ENCODE measurements around the gene BTBD18.

BTBD18 gene

GRCh38 chr11:57764021-57764420 lies 12.4 kb upstream of the BTBD18 start:
- TF ChIP-seq SPI1 (IDR thresholded peaks at IDR 0.05; ENCODE audit: borderline replicate concordance, low read depth) (no peak), POLR2AphosphoS5 (IDR thresholded peaks at IDR 0.05; ENCODE audit: low read depth) (no peak), REST (IDR thresholded peaks at IDR 0.05; ENCODE audit: insufficient replicate concordance, low read depth) (no peak), CTCF (IDR thresholded peaks at IDR 0.05; ENCODE audit: insufficient read depth, low read length) (no peak), GABPA (IDR thresholded peaks at IDR 0.05; ENCODE audit: low read depth) (no peak)
- Histone ChIP-seq H3K27ac (replicated peaks) (no peak overlapping the region), H3K27me3 (ENCODE audit: insufficient read depth, poor library complexity, severe bottlenecking) (no peaks in the 10 kb centered on the region), H3K4me3 (replicated peaks; ENCODE audit: insufficient read depth, low read length) (no peak overlapping the region)
- no peak for DNase-seq (ENCODE audit: low read depth in 1 of 2, low spot score in 1 of 2)

DNA sequence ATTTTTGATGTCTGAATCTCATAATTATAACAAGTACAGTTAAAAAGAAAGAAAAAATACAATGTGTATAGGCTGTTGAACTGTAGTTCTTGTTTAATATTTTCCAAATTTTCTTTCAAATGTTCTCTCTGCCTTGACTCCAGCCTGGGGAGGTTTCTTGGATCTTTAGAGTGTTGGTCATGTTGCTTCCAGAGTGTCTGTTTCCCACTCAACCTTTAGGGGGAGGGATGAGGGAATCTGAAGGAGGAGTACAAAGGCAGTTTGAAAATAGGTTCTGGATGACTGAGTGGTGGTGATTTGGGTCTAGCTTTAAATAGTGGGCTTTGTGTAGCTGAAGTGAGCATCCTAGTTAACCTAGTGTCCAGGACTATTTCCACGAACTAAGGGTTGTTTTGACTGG lies 11.9 kb upstream of the BTBD18 start:
- no peak overlapping the region for H3K27ac ChIP-seq (replicated peaks)
- no peak for DNase-seq (ENCODE audit: low read depth in 1 of 2, low spot score in 1 of 2)
- no peak for TF ChIP-seq GABPA (IDR thresholded peaks at IDR 0.05; ENCODE audit: low read depth)
- no peak for TF ChIP-seq REST (IDR thresholded peaks at IDR 0.05; ENCODE audit: insufficient replicate concordance, low read depth)
- TF ChIP-seq POLR2AphosphoS5 (IDR thresholded peaks at IDR 0.05; ENCODE audit: low read depth) = no peak
- no peak for TF ChIP-seq CTCF (IDR thresholded peaks at IDR 0.05; ENCODE audit: insufficient read depth, low read length)
- TF ChIP-seq SPI1 (IDR thresholded peaks at IDR 0.05; ENCODE audit: borderline replicate concordance, low read depth) = no peak
- no peak overlapping the region for H3K4me3 ChIP-seq (replicated peaks; ENCODE audit: insufficient read depth, low read length)
- no peaks in the 10 kb centered on the region for H3K27me3 ChIP-seq (ENCODE audit: insufficient read depth, poor library complexity, severe bottlenecking)

- H3K27ac ChIP-seq (replicated peaks) = no peak overlapping the region
- H3K27me3 ChIP-seq (ENCODE audit: insufficient read depth, poor library complexity, severe bottlenecking) = no peaks in the 10 kb centered on the region
- TF ChIP-seq CTCF (IDR thresholded peaks at IDR 0.05; ENCODE audit: insufficient read depth, low read length) (no peak), POLR2AphosphoS5 (IDR thresholded peaks at IDR 0.05; ENCODE audit: low read depth) (no peak), GABPA (IDR thresholded peaks at IDR 0.05; ENCODE audit: low read depth) (no peak), SPI1 (IDR thresholded peaks at IDR 0.05; ENCODE audit: borderline replicate concordance, low read depth) (no peak), REST (IDR thresholded peaks at IDR 0.05; ENCODE audit: insufficient replicate concordance, low read depth) (no peak)
- H3K4me3 ChIP-seq (replicated peaks; ENCODE audit: insufficient read depth, low read length) = no peak overlapping the region
- DNase-seq (ENCODE audit: low read depth in 1 of 2, low spot score in 1 of 2) = no peak
These were observed 10.7 kb upstream of the BTBD18 start for GRCh38 chr11:57762235-57762861.

All from HL-60 (cell line).